Measurements from ENCODE around the gene LLGL1.

The LLGL1 gene

GRCh38 chr17:18225121-18225641 is at the start of gene LLGL1:
Gene LLGL1, plus strand, starts transcription at chr17:18225635. Its CDS starts 48 bp downstream, at chr17:18225683.
- TF ChIP-seq CTCF (IDR thresholded peaks at IDR 0.05; ENCODE audit: low read depth, low read length) = no peak
- Histone ChIP-seq H3K4me3 (ENCODE audit: low read depth, low read length) (peak within 1 kb of the TSS; percentile 51), H3K9me3 (ENCODE audit: severe bottlenecking) (no peaks in the 10 kb centered on the region), H3K27me3 (ENCODE audit: insufficient read depth, low read depth, severe bottlenecking) (no peaks in the 10 kb centered on the region), H3K27ac (peak within 1 kb of the TSS; percentile 73), H3K36me3 (no peaks in the 10 kb centered on the region)
- DNase-seq = peak; percentile 97

- Histone ChIP-seq H3K36me3 (no peaks in the 10 kb centered on the region), H3K9me3 (ENCODE audit: severe bottlenecking) (no peaks in the 10 kb centered on the region), H3K27me3 (ENCODE audit: insufficient read depth, low read depth, severe bottlenecking) (no peaks in the 10 kb centered on the region), H3K4me3 (ENCODE audit: low read depth, low read length) (no peak overlapping the region), H3K27ac (no peak overlapping the region)
- no peak for TF ChIP-seq CTCF (IDR thresholded peaks at IDR 0.05; ENCODE audit: low read depth, low read length)
- DNase-seq = no peak
These were observed 49.3 kb upstream of the LLGL1 start for GRCh38 chr17:18176176-18176575.

- no peak for TF ChIP-seq CTCF (IDR thresholded peaks at IDR 0.05; ENCODE audit: low read depth, low read length)
- DNase-seq = no peak
- H3K9me3 ChIP-seq (ENCODE audit: severe bottlenecking) = no peaks in the 10 kb centered on the region
- H3K4me3 ChIP-seq (ENCODE audit: low read depth, low read length) = no peak overlapping the region
- H3K27me3 ChIP-seq (ENCODE audit: insufficient read depth, low read depth, severe bottlenecking) = no peaks in the 10 kb centered on the region
- no peaks in the 10 kb centered on the region for H3K36me3 ChIP-seq
- no peak overlapping the region for H3K27ac ChIP-seq
These were observed 48.3 kb upstream of the LLGL1 start for GRCh38 chr17:18177133-18177532.

GRCh38 chr17:18177722-18178121 is 47.7 kb upstream of the LLGL1 start:
- no peaks in the 10 kb centered on the region for H3K36me3 ChIP-seq
- H3K9me3 ChIP-seq (ENCODE audit: severe bottlenecking) = no peaks in the 10 kb centered on the region
- H3K27me3 ChIP-seq (ENCODE audit: insufficient read depth, low read depth, severe bottlenecking) = no peaks in the 10 kb centered on the region
- TF ChIP-seq CTCF (IDR thresholded peaks at IDR 0.05; ENCODE audit: low read depth, low read length) = no peak
- H3K27ac ChIP-seq = no peak overlapping the region
- no peak overlapping the region for H3K4me3 ChIP-seq (ENCODE audit: low read depth, low read length)
- no peak for DNase-seq

GRCh38 chr17:18179196-18179595 is 46.2 kb upstream of the LLGL1 start:
- Histone ChIP-seq H3K4me3 (ENCODE audit: low read depth, low read length) (no peak overlapping the region), H3K27ac (no peak overlapping the region), H3K9me3 (ENCODE audit: severe bottlenecking) (no peaks in the 10 kb centered on the region), H3K36me3 (no peaks in the 10 kb centered on the region; the same call in 1 of the 2 replicates), H3K27me3 (ENCODE audit: insufficient read depth, low read depth, severe bottlenecking) (no peaks in the 10 kb centered on the region)
- TF ChIP-seq CTCF (IDR thresholded peaks at IDR 0.05; ENCODE audit: low read depth, low read length) = no peak
- DNase-seq = no peak

- no peak overlapping the region for H3K4me3 ChIP-seq (ENCODE audit: low read depth, low read length)
These were observed 45.6 kb upstream of the LLGL1 start for GRCh38 chr17:18179804-18180203.

More at GRCh38 chr17:18179804-18180203, 45.6 kb upstream of the LLGL1 start:
- Histone ChIP-seq H3K27me3 (ENCODE audit: insufficient read depth, low read depth, severe bottlenecking) (no peaks in the 10 kb centered on the region), H3K27ac (peak overlapping the region; percentile 33; the same call in 1 of the 2 replicates), H3K36me3 (peaks cover 5% of the 10 kb centered on the region), H3K9me3 (ENCODE audit: severe bottlenecking) (no peaks in the 10 kb centered on the region)
- peak; percentile 24 for DNase-seq
- TF ChIP-seq CTCF (IDR thresholded peaks at IDR 0.05; ENCODE audit: low read depth, low read length) = no peak
